Spleen (tissue), 7 donors: Measurements from ENCODE around the gene BRF1.
"Not testable (repeated sequence)": the region's sequence is repeated elsewhere in the genome, so short reads cannot be mapped to it uniquely, and the experiment has no call there.

Experiments used
- CTCF ChIP-seq, 11 experiments: fragments of 200-600 bp in 7 of 11; fragments of 450-650 bp in 4 of 11; sonication (generic) in 4 of 11; IDR thresholded peaks in 8 of 11; conservative IDR thresholded peaks in 3 of 11; 1 replicate in 7 of 11; 2 replicates in 4 of 11; pipeline versions ENCODE4 v1.4.0 to v1.8.0; 2016 to 2021; ENCODE audit warnings: antibody characterized with exemption in 11 of 11, inconsistent platforms in 4 of 11, mild to moderate bottlenecking in 1 of 11
- POLR2AphosphoS5 ChIP-seq, 3 donors: sonication (generic); formaldehyde crosslinking; IDR thresholded peaks; one replicate each; pipeline ENCODE4 v1.5.1; 2017; ENCODE audit warnings: antibody characterized with exemption in 3 of 3
- donor health status: DM: no; HTN: no; CAD: no; lungs with moderate emphysema.
- donor health status: DM: no; HTN: no; CAD: no.
- donor health status: DM: no; HTN: no; CAD: no.

- not testable (repeated sequence) for TF ChIP-seq CTCF (IDR thresholded peaks at IDR 0.05 in 8 of 11, conservative IDR thresholded peaks at IDR 0.05 in 3 of 11); POLR2AphosphoS5 (IDR thresholded peaks at IDR 0.05)
These were observed 1.1 kb upstream of the BRF1 start for GRCh38 chr14:105301915-105302249.
